GM21526 (cell line): ENCODE measurements around the gene TENM4.

Source experiments
- ATAC-seq: cut with Tn5 transposase; IDR thresholded peaks from one replicate; pipeline ENCODE4 v1.9.1; 2021; ENCODE audit warnings: moderate library complexity; ENCODE audit not compliant: unreplicated experiment, low FRiP score

Gene TENM4

GRCh38 chr11:78812513-78813293, 628.1 kb downstream of the TENM4 start:
- no peak for ATAC-seq

- ATAC-seq, result no peak
These were observed 630.2 kb downstream of the TENM4 start for GRCh38 chr11:78810559-78811009.

GRCh38 chr11:78809931-78810541, 630.8 kb downstream of the TENM4 start:
- no peak for ATAC-seq

GRCh38 chr11:78808923-78809322, 631.9 kb downstream of the TENM4 start:
- ATAC-seq, result no peak

GRCh38 chr11:78807351-78807750, 633.5 kb downstream of the TENM4 start:
- ATAC-seq, result no peak

- no peak for ATAC-seq
These were observed 634.4 kb downstream of the TENM4 start for GRCh38 chr11:78806214-78807004.

GRCh38 chr11:78804991-78805390, 635.8 kb downstream of the TENM4 start:
- no peak for ATAC-seq

GRCh38 chr11:78803995-78804394, 636.8 kb downstream of the TENM4 start:
- no peak for ATAC-seq

GRCh38 chr11:78802058-78802761, 638.6 kb downstream of the TENM4 start:
- ATAC-seq, result no peak

- ATAC-seq, result no peak
These were observed 639.5 kb downstream of the TENM4 start for GRCh38 chr11:78801161-78801884.

GRCh38 chr11:78800756-78801155, 640.1 kb downstream of the TENM4 start:
- no peak for ATAC-seq

GRCh38 chr11:78800096-78800690, 640.6 kb downstream of the TENM4 start:
- no peak for ATAC-seq

- peak; percentile 94 for ATAC-seq
These were observed 642.2 kb downstream of the TENM4 start for GRCh38 chr11:78798663-78799062.

- no peak for ATAC-seq
These were observed 643.3 kb downstream of the TENM4 start for GRCh38 chr11:78797559-78797958.

- no peak for ATAC-seq
These were observed 643.9 kb downstream of the TENM4 start for GRCh38 chr11:78796956-78797355.

GRCh38 chr11:78795621-78796261, 645.1 kb downstream of the TENM4 start:
- ATAC-seq, result no peak

GRCh38 chr11:78791964-78792363, 648.9 kb downstream of the TENM4 start:
- no peak for ATAC-seq

GRCh38 chr11:78791254-78791653, 649.6 kb downstream of the TENM4 start:
- no peak for ATAC-seq

GRCh38 chr11:78790784-78791183, 650.0 kb downstream of the TENM4 start:
- ATAC-seq, result no peak
